Panc1 (cell line): ENCODE data around the gene STUB1. TPM values are rescaled to one million over a fixed set of nuclear protein-coding genes. Genes with fewer than 3 reads are reported as not detected.

Experiments
- ATAC-seq: fragments of 200-7000 bp; cut with Tn5 transposase; 2 replicates; pipeline ENCODE4 v1.9.1; 2020; ENCODE audit warnings: mild to moderate bottlenecking, moderate library complexity
- BruUV-seq: library from RNA; stranded (reverse); fragments of 400-500 nt; replicated peaks from 2 replicates; lab custom pipeline; 2021; lab: Mats Ljungman, UMichigan
- CTCF ChIA-PET: fragments of 300-600 bp; sonication (Branson Sonifier 250); formaldehyde crosslinking; loops from one replicate; lab custom pipeline; 2022; ENCODE audit warnings: antibody characterized with exemption; lab: Charles Lee
- POLR2A ChIA-PET: fragments of 300-600 bp; sonication (Branson Sonifier 250); formaldehyde crosslinking; loops from one replicate; lab custom pipeline; 2022; ENCODE audit warnings: antibody characterized with exemption; lab: Charles Lee
- DNase-seq: peaks from one replicate; pipeline ENCODE4 v3.0.0-alpha.2; 2010; ENCODE audit warnings: low read depth, low spot score
- H3K27ac ChIP-seq: 2 replicates; pipeline ENCODE4 v1.5.1; 2011; ENCODE audit warnings: mild to moderate bottlenecking, low read length, inconsistent platforms
- H3K27me3 ChIP-seq: fragments of 200-500 bp; sonication (Bioruptor generic); 2 replicates; pipeline ENCODE4 v1.6.0; 2014; ENCODE audit warnings: low read length, inconsistent platforms; ENCODE audit not compliant: control insufficient read depth, insufficient read depth
- H3K36me3 ChIP-seq: fragments of 200-500 bp; sonication (Bioruptor generic); 2 replicates; pipeline ENCODE4 v1.5.1; 2014; ENCODE audit warnings: inconsistent platforms, mild to moderate bottlenecking, low read length, moderate library complexity; ENCODE audit not compliant: control insufficient read depth, insufficient read depth
- H3K4me1 ChIP-seq: 2 replicates; pipeline ENCODE4 v1.5.1; 2011; ENCODE audit warnings: inconsistent platforms, mild to moderate bottlenecking, low read length, moderate library complexity; ENCODE audit not compliant: control insufficient read depth, insufficient read depth
- H3K4me3 ChIP-seq, 2 experiments: 2 replicates each; pipeline ENCODE4 v1.5.1; 2011 to 2012; ENCODE audit warnings: low read depth in 2 of 2, low read length in 2 of 2, mild to moderate bottlenecking in 2 of 2, inconsistent platforms in 1 of 2, moderate library complexity in 1 of 2
- H3K9me3 ChIP-seq: fragments of 200-500 bp; sonication (Bioruptor generic); 2 replicates; pipeline ENCODE4 v1.5.1; 2014; ENCODE audit warnings: low read depth, mild to moderate bottlenecking, inconsistent platforms, low read length, moderate library complexity; ENCODE audit not compliant: control insufficient read depth, insufficient read depth
- CTCF ChIP-seq: fragments of 450-650 bp; IDR thresholded peaks from 2 replicates; pipeline ENCODE4 v1.5.1; 2017; ENCODE audit warnings: mild to moderate bottlenecking
- POLR2AphosphoS5 ChIP-seq: IDR thresholded peaks from 2 replicates; pipeline ENCODE4 v1.6.1; 2012; ENCODE audit warnings: mild to moderate bottlenecking, low read depth, low read length, moderate library complexity
- REST ChIP-seq, 2 experiments: IDR thresholded peaks; 2 replicates each; pipeline ENCODE4 v1.6.1; 2011 to 2012; ENCODE audit warnings: low read depth in 2 of 2, control low read depth in 1 of 2, low read length in 1 of 2, mild to moderate bottlenecking in 1 of 2, moderate library complexity in 1 of 2; ENCODE audit not compliant: insufficient read depth in 1 of 2
- SIN3A ChIP-seq: IDR thresholded peaks from 2 replicates; pipeline ENCODE4 v1.6.1; 2012; ENCODE audit warnings: low read depth, mild to moderate bottlenecking, low read length, moderate library complexity, borderline replicate concordance; ENCODE audit not compliant: insufficient read depth
- TCF7L2 ChIP-seq: IDR thresholded peaks from 2 replicates; pipeline ENCODE4 v1.6.1; 2011; ENCODE audit warnings: mild to moderate bottlenecking, low read depth, low read length, inconsistent platforms
- in situ Hi-C: cut with HindIII; loops from 2 replicates; pipeline ENCODE4 v1.10.0; 2016; ENCODE audit warnings: low sequenced_read_pairs, low pct_unique_long_range_greater_than_20kb
- intact Hi-C: fragments of 100-400 bp; cut with micrococcal nuclease; formaldehyde crosslinking; loops from one replicate; pipeline ENCODE4 v1.10.0; 2022; ENCODE audit not compliant: unreplicated experiment
- total RNA-seq: library from RNA; stranded (reverse); gene quantifications from one replicate; pipeline ENCODE4 v1.2.1, GENCODE V29; 2021; ENCODE audit not compliant: unreplicated experiment

The STUB1 gene
- total RNA-seq, 1 experiment from 2014 or later, result 217 TPM

GRCh38 chr16:724188-725040 is 44.2 kb downstream of the STUB1 start:
- intact Hi-C loops (no loop called here), in situ Hi-C loops (no loop called here)
- Histone ChIP-seq H3K36me3 (no peaks in the 10 kb centered on the region; the same call in 1 of the 2 replicates), H3K27me3 (no peaks in the 10 kb centered on the region), H3K4me3 (no peak overlapping the region), H3K9me3 (no peaks in the 10 kb centered on the region), H3K27ac (peak overlapping the region; percentile 17; the same call in 1 of the 2 replicates), H3K4me1 (peaks cover 18% of the 10 kb centered on the region)
- CTCF ChIA-PET, result interaction anchor here (0.5 to 2.1 kb wide), 3 partner anchors 12 to 426 kb away, joined by 6 to 10 read pairs (median 7); no protein-coding TSS in a partner anchor
- ATAC-seq, result no peak
- no peak for TF ChIP-seq CTCF
- TF ChIP-seq POLR2AphosphoS5, result no peak; the same call in 1 of the 2 replicates
- no peak for TF ChIP-seq TCF7L2
- TF ChIP-seq REST (IDR thresholded peaks at IDR 0.05; ENCODE audit: insufficient read depth in 1 of 2, low read depth in 2 of 2, low read length in 1 of 2), result no peak
- no peak for TF ChIP-seq SIN3A
- no TSS peak for BruUV-seq
- DNase-seq, result no peak
- POLR2A ChIA-PET, result interaction anchor here (0.5 to 0.8 kb wide), 3 partner anchors 11 to 84 kb away, joined by 3 to 4 read pairs (median 3); no protein-coding TSS in a partner anchor

GRCh38 chr16:725041-725376 is 44.8 kb downstream of the STUB1 start:
- BruUV-seq, result no TSS peak
- ATAC-seq (no peak), DNase-seq (no peak)
- no peak overlapping the region for H3K4me3 ChIP-seq
- ChIA-PET CTCF (interaction anchor here (0.6 to 2.1 kb wide), 2 partner anchors 12 to 425 kb away, joined by 7 to 10 read pairs; no protein-coding TSS in a partner anchor), POLR2A (interaction anchor here (0.7 kb wide), 1 partner anchor 83 kb away, joined by 3 read pairs; no protein-coding TSS in a partner anchor)
- no peaks in the 10 kb centered on the region for H3K9me3 ChIP-seq
- H3K27ac ChIP-seq, result peak overlapping the region; percentile 17; the same call in 1 of the 2 replicates
- no peaks in the 10 kb centered on the region; the same call in 1 of the 2 replicates for H3K36me3 ChIP-seq
- in situ Hi-C loops, result no loop called here
- intact Hi-C loops, result no loop called here
- no peak for TF ChIP-seq CTCF
- no peak for TF ChIP-seq SIN3A
- no peak for TF ChIP-seq REST (IDR thresholded peaks at IDR 0.05; ENCODE audit: insufficient read depth in 1 of 2, low read depth in 2 of 2, low read length in 1 of 2)
- TF ChIP-seq TCF7L2, result no peak
- no peak for TF ChIP-seq POLR2AphosphoS5
- H3K27me3 ChIP-seq, result no peaks in the 10 kb centered on the region
- peaks cover 16% of the 10 kb centered on the region for H3K4me1 ChIP-seq
